Measurements from ENCODE around the gene RYR2. TPM values are rescaled to one million over a fixed set of nuclear protein-coding genes. Genes with fewer than 3 reads are reported as not detected.
"Not testable (repeated sequence)": the region's sequence is repeated elsewhere in the genome, so short reads cannot be mapped to it uniquely, and the experiment has no call there.

Gene RYR2
- total and polyA plus RNA-seq, 2 experiments from 2014 or later: 0.50 to 0.95 TPM

GRCh38 chr1:237841485-237841884 lies 799.5 kb downstream of the RYR2 start:
- WGBS (ENCODE audit: low lambda C conversion rate, missing lambda C conversion rate): 59% methylated on average over 3 of the region's 3 CpGs
- Histone ChIP-seq H3K4me3 (no peak overlapping the region), H3K27me3 (no peaks in the 10 kb centered on the region), H3K36me3 (replicated peaks; ENCODE audit: insufficient read depth, low read depth) (no peaks in the 10 kb centered on the region), H3K79me2 (no peaks in the 10 kb centered on the region), H3K9me2 (replicated peaks; ENCODE audit: insufficient read depth) (no peaks in the 10 kb centered on the region), H2AFZ (no peak overlapping the region), H3K27ac (no peak overlapping the region), H3K9me3 (ENCODE audit: low read depth) (no peaks in the 10 kb centered on the region), H3K4me2 (no peak overlapping the region), H4K20me1 (ENCODE audit: insufficient read depth, poor library complexity, severe bottlenecking) (no peaks in the 10 kb centered on the region), H3K4me1 (ENCODE audit: insufficient read depth) (no peaks in the 10 kb centered on the region)
- TF ChIP-seq EZH2 (IDR thresholded peaks at IDR 0.05; ENCODE audit: borderline replicate concordance) (no peak), CTCF (IDR thresholded peaks at IDR 0.05; ENCODE audit: poor library complexity) (no peak), EZH2phosphoT487 (IDR thresholded peaks at IDR 0.05; ENCODE audit: low read depth, severe bottlenecking, unreplicated experiment) (no peak)
- DNase-seq (ENCODE audit: low spot score): no peak

GRCh38 chr1:237843516-237843915 lies 801.5 kb downstream of the RYR2 start:
- H3K4me2 ChIP-seq; H3K9me3 ChIP-seq (ENCODE audit: low read depth); H3K9me2 ChIP-seq (replicated peaks; ENCODE audit: insufficient read depth); H3K4me1 ChIP-seq (ENCODE audit: insufficient read depth); H4K20me1 ChIP-seq (ENCODE audit: insufficient read depth, poor library complexity, severe bottlenecking); H3K27me3 ChIP-seq; H3K79me2 ChIP-seq; H3K4me3 ChIP-seq; H3K27ac ChIP-seq; DNase-seq (ENCODE audit: low spot score); H2AFZ ChIP-seq; H3K36me3 ChIP-seq (replicated peaks; ENCODE audit: insufficient read depth, low read depth): not testable (repeated sequence)
- WGBS (ENCODE audit: low lambda C conversion rate, missing lambda C conversion rate): 90% methylated on average over 3 of the region's 3 CpGs

- 9% methylated on average over 6 of the region's 6 CpGs for WGBS (ENCODE audit: low lambda C conversion rate, missing lambda C conversion rate)
- Histone ChIP-seq H3K9me2 (replicated peaks; ENCODE audit: insufficient read depth) (no peaks in the 10 kb centered on the region), H2AFZ (no peak overlapping the region), H3K4me1 (ENCODE audit: insufficient read depth) (no peaks in the 10 kb centered on the region), H3K4me2 (no peak overlapping the region), H3K9me3 (ENCODE audit: low read depth) (no peaks in the 10 kb centered on the region), H3K27ac (no peak overlapping the region), H3K79me2 (no peaks in the 10 kb centered on the region), H3K27me3 (no peaks in the 10 kb centered on the region), H3K4me3 (no peak overlapping the region), H3K36me3 (replicated peaks; ENCODE audit: insufficient read depth, low read depth) (no peaks in the 10 kb centered on the region), H4K20me1 (ENCODE audit: insufficient read depth, poor library complexity, severe bottlenecking) (no peaks in the 10 kb centered on the region)
- TF ChIP-seq CTCF (IDR thresholded peaks at IDR 0.05; ENCODE audit: poor library complexity) (peak; percentile 56), EZH2phosphoT487 (IDR thresholded peaks at IDR 0.05; ENCODE audit: low read depth, severe bottlenecking, unreplicated experiment) (no peak)
- DNase-seq (ENCODE audit: low spot score): peak; percentile 77
Measured at GRCh38 chr1:237851210-237851845, 809.3 kb downstream of the RYR2 start.

- H3K27ac ChIP-seq: no peak overlapping the region
- H3K9me3 ChIP-seq (ENCODE audit: low read depth): no peaks in the 10 kb centered on the region
- H3K79me2 ChIP-seq: no peaks in the 10 kb centered on the region
- H4K20me1 ChIP-seq (ENCODE audit: insufficient read depth, poor library complexity, severe bottlenecking): no peaks in the 10 kb centered on the region
- H3K4me3 ChIP-seq: no peak overlapping the region
- TF ChIP-seq EZH2phosphoT487 (IDR thresholded peaks at IDR 0.05; ENCODE audit: low read depth, severe bottlenecking, unreplicated experiment): no peak
- no peak for TF ChIP-seq CTCF (IDR thresholded peaks at IDR 0.05; ENCODE audit: poor library complexity)
- TF ChIP-seq EZH2 (IDR thresholded peaks at IDR 0.05; ENCODE audit: borderline replicate concordance): no peak
- WGBS (ENCODE audit: low lambda C conversion rate, missing lambda C conversion rate): 80% methylated on average over 3 of the region's 3 CpGs
- no peaks in the 10 kb centered on the region for H3K4me1 ChIP-seq (ENCODE audit: insufficient read depth)
- no peaks in the 10 kb centered on the region for H3K36me3 ChIP-seq (replicated peaks; ENCODE audit: insufficient read depth, low read depth)
- no peak for DNase-seq (ENCODE audit: low spot score)
- H2AFZ ChIP-seq: no peak overlapping the region
- no peak overlapping the region for H3K4me2 ChIP-seq
- H3K9me2 ChIP-seq (replicated peaks; ENCODE audit: insufficient read depth): no peaks in the 10 kb centered on the region
- H3K27me3 ChIP-seq: no peaks in the 10 kb centered on the region
Measured at GRCh38 chr1:237852342-237852741, 810.4 kb downstream of the RYR2 start.

Measured in hepatocyte (in vitro differentiated cells).